Ovary (tissue), 9 donors: ENCODE results near the gene MARK2. TPM values are rescaled to one million over a fixed set of nuclear protein-coding genes. Genes with fewer than 3 reads are reported as not detected.

ENCODE experiments used
- DNase-seq, 5 donors: peaks; one replicate each; pipeline ENCODE4 v3.0.0-alpha.2; 2019 to 2020
- H3K27ac ChIP-seq, 2 donors: fragments of 200-600 bp; one replicate each; pipeline versions ENCODE4 v1.5.1 to v1.8.0; 2019 to 2022
- H3K27me3 ChIP-seq: fragments of 200-600 bp; one replicate; pipeline ENCODE4 v1.8.0; 2022
- H3K36me3 ChIP-seq: fragments of 200-600 bp; sonication (generic); one replicate; pipeline ENCODE4 v1.5.1; 2019
- H3K4me1 ChIP-seq: one replicate; pipeline ENCODE4 v1.8.1; 2013; ENCODE audit warnings: mild to moderate bottlenecking, moderate library complexity; ENCODE audit not compliant: insufficient read depth
- H3K4me3 ChIP-seq: fragments of 200-600 bp; sonication (generic); one replicate; pipeline ENCODE4 v1.5.1; 2017
- H3K9me3 ChIP-seq, 2 donors: fragments of 200-600 bp in 1 of 2; sonication (generic) in 1 of 2; one replicate each; pipeline versions ENCODE4 v1.5.1 to v1.8.1; 2013 to 2019; ENCODE audit warnings: mild to moderate bottlenecking in 1 of 2, moderate library complexity in 1 of 2
- CTCF ChIP-seq, 3 donors: fragments of 450-650 bp in 2 of 3; fragments of 200-600 bp in 1 of 3; IDR thresholded peaks; one replicate each; pipeline versions ENCODE4 v1.5.1 to v1.8.0; 2016 to 2022; ENCODE audit warnings: antibody characterized with exemption in 3 of 3, mild to moderate bottlenecking in 1 of 3
- EP300 ChIP-seq: sonication (generic); formaldehyde crosslinking; IDR thresholded peaks from one replicate; pipeline ENCODE4 v1.6.1; 2017; ENCODE audit warnings: antibody characterized with exemption
- POLR2A ChIP-seq: fragments of 450-650 bp; IDR thresholded peaks from one replicate; pipeline ENCODE4 v1.6.1; 2017; ENCODE audit warnings: antibody characterized with exemption, mild to moderate bottlenecking, moderate library complexity
- WGBS, 3 donors: extraction: QIAGEN DNeasy Blood & Tissue Kit in 1 of 3; methylation state at CpG; one replicate each; pipeline versions ENCODE4 v1.1.5 to v1.1.7; 2013 to 2017; 5-methylcytosine and 5-hydroxymethylcytosine counted together
- intact Hi-C, 4 donors: fragments of 100-400 bp; cut with DNase I; formaldehyde crosslinking; loops; one replicate each; pipeline versions ENCODE4 v1.11.0 to v1.15.1; 2022 to 2023
- polyA plus RNA-seq, 2 donors: library from polyadenylated mRNA; stranded (reverse); fragments of 200-250 nt in 1 of 2; fragments of 350-450 nt in 1 of 2; fragmentation: Illumina TruSeq in 1 of 2; extraction: RNeasy Lipid Tissue Mini Kit (QIAGEN cat#74804) in 1 of 2; gene quantifications; one replicate each; pipeline ENCODE4 v1.2.3, GENCODE V29; 2013 to 2014
- total RNA-seq, 7 donors: library from RNA; depleted of rRNA in 2 of 7; stranded (reverse); fragments of >200 nt in 2 of 7; fragmentation: NEBNext Ultra II Directional in 3 of 7; extraction: Animal tissue kit (Norgen Biotek cat#: 25700) in 3 of 7; gene quantifications; one replicate each; pipeline versions ENCODE4 v1.1.0 to v1.2.4, GENCODE V29; 2016 to 2023
- donor health status: DM: no; HTN: no; CAD: no; lungs with moderate emphysema.
- donor health status: DM: no; HTN: no; CAD: no.
- donor health status: Bipolar disorder and iron deficiency.
- donor health status: DM: yes; HTN: yes; CAD: no.
- donor health status: DM: no; HTN: no; CAD: no.
- donor health status: DM: yes; HTN: yes; CAD: no.

The MARK2 gene
- total and polyA plus RNA-seq, 9 donors, result 12.3 to 27.8 (median 25.8) TPM

GRCh38 chr11:63816166-63816565 lies 22.7 kb upstream of the MARK2 start:
- no peak for DNase-seq
- Histone ChIP-seq H3K36me3 (no peaks in the 10 kb centered on the region), H3K4me1 (peaks cover 9% of the 10 kb centered on the region), H3K9me3 (no peaks in the 10 kb centered on the region), H3K27ac (no peak overlapping the region), H3K4me3 (no peak overlapping the region), H3K27me3 (no peaks in the 10 kb centered on the region)
- WGBS, 3 donors, result 88 to 94% (median 91%) methylated on average over 6 of the region's 6 CpGs
- intact Hi-C loops, result no loop called here
- TF ChIP-seq EP300, result no peak
- TF ChIP-seq POLR2A, result no peak
- TF ChIP-seq CTCF (IDR thresholded peaks at IDR 0.05), result no peak

GRCh38 chr11:63816732-63817131 lies 22.2 kb upstream of the MARK2 start:
- intact Hi-C loops, result no loop called here
- no peak overlapping the region for H3K4me3 ChIP-seq
- no peaks in the 10 kb centered on the region for H3K36me3 ChIP-seq
- H3K27me3 ChIP-seq, result no peaks in the 10 kb centered on the region
- peaks cover 9% of the 10 kb centered on the region for H3K4me1 ChIP-seq
- DNase-seq, result no peak
- WGBS, 3 donors, result 93 to 94% (median 94%) methylated on average over 3 of the region's 3 CpGs
- TF ChIP-seq POLR2A, result no peak
- no peak for TF ChIP-seq EP300
- TF ChIP-seq CTCF (IDR thresholded peaks at IDR 0.05), result no peak
- no peak overlapping the region for H3K27ac ChIP-seq
- H3K9me3 ChIP-seq, result no peaks in the 10 kb centered on the region

GRCh38 chr11:63817758-63818498 lies 21.0 kb upstream of the MARK2 start:
- H3K27ac ChIP-seq, result no peak overlapping the region
- no peak overlapping the region for H3K4me3 ChIP-seq
- DNase-seq, result no peak
- WGBS, 3 donors, result 81 to 88% (median 84%) methylated on average over 20 to 27 of the region's 27 CpGs
- no peaks in the 10 kb centered on the region for H3K27me3 ChIP-seq
- H3K9me3 ChIP-seq, result no peaks in the 10 kb centered on the region
- no peaks in the 10 kb centered on the region for H3K36me3 ChIP-seq
- TF ChIP-seq POLR2A (no peak), EP300 (no peak), CTCF (IDR thresholded peaks at IDR 0.05) (no peak)
- peaks cover 4% of the 10 kb centered on the region for H3K4me1 ChIP-seq
- intact Hi-C loops, result no loop called here

GRCh38 chr11:63818609-63819008 lies 20.3 kb upstream of the MARK2 start:
- Histone ChIP-seq H3K36me3 (no peaks in the 10 kb centered on the region), H3K9me3 (no peaks in the 10 kb centered on the region), H3K4me3 (no peak overlapping the region), H3K4me1 (peaks cover 3% of the 10 kb centered on the region), H3K27me3 (no peaks in the 10 kb centered on the region), H3K27ac (no peak overlapping the region)
- WGBS, 3 donors, result 91 to 94% (median 93%) methylated on average over 19 of the region's 19 CpGs
- TF ChIP-seq EP300 (no peak), POLR2A (no peak), CTCF (IDR thresholded peaks at IDR 0.05) (no peak)
- no peak for DNase-seq
- intact Hi-C loops, result no loop called here
